GM19025 (cell line): ENCODE data around the gene VSTM4.

Source experiments
- ATAC-seq: cut with Tn5 transposase; IDR thresholded peaks from one replicate; pipeline ENCODE4 v1.9.1; 2021; ENCODE audit warnings: mild to moderate bottlenecking, low read depth, moderate library complexity; ENCODE audit not compliant: unreplicated experiment

Gene VSTM4

GRCh38 chr10:49012603-49013002 is 102.7 kb downstream of the VSTM4 start:
- no peak for ATAC-seq

DNA sequence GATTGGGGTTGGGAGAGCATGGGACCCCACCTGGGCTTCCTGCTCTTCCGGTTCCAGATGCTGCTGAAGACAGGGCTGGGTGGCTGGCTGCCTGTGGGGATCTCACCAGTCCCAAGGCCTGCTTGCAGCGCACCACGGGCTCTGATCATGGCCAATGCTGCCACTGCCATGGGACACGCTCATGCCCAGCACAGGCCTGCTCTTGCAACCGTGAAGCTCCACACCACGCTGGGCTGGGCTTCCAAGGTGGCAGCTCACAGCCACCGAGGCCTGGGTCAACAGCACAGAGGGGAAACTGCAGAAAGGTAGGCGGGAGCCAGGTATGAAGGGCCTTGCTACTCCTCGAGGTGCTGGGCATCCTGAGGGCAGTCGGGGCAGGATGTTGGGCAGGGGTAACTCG is 103.6 kb downstream of the VSTM4 start:
- ATAC-seq, result no peak

- ATAC-seq, result no peak
These were observed 104.5 kb downstream of the VSTM4 start for GRCh38 chr10:49010865-49011264.

DNA sequence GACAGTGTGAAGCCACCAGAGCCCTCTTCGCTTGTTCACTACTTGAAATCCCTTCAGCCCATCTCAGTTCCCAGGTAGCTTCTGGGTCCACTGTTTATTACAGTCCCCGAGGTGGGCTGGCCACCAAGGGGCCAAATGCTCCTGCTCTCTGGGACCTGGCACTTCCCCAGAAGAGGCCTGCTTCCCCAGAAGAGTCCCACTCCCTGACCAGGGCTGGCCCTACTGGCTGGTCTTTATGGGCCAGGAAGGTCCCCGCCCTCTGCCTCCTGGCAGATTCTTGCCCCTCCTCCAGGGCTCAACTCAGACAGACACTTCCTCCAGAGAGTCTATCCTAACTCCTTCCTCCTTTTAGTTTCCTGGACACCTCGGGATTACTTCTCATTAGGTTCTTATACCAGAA is 105.0 kb downstream of the VSTM4 start:
- ATAC-seq, result no peak

GRCh38 chr10:49009199-49009979 is 105.9 kb downstream of the VSTM4 start:
- ATAC-seq, result no peak

GRCh38 chr10:49008505-49009198 is 106.7 kb downstream of the VSTM4 start:
- ATAC-seq, result no peak

- no peak for ATAC-seq
These were observed 107.2 kb downstream of the VSTM4 start for GRCh38 chr10:49008091-49008490.

DNA sequence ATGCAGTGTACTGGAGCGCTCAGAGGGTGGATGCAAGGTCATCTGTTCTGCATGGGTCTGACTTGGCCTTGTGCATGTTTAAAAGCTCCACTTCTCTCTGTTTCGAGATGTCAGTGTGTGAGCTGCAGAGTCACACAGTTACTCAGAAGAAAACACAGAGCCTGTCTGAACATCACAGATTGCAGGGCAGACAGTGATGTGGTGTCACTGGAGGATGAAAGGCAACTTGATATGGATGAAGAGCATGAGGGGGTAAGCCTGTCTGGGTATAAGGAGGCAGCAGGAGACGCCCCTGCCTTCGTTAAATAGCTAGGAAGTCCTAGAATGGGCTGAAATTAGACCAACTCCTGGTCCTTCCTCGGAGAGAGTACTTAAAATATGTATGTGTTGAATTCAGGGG is 108.2 kb downstream of the VSTM4 start:
- no peak for ATAC-seq

DNA sequence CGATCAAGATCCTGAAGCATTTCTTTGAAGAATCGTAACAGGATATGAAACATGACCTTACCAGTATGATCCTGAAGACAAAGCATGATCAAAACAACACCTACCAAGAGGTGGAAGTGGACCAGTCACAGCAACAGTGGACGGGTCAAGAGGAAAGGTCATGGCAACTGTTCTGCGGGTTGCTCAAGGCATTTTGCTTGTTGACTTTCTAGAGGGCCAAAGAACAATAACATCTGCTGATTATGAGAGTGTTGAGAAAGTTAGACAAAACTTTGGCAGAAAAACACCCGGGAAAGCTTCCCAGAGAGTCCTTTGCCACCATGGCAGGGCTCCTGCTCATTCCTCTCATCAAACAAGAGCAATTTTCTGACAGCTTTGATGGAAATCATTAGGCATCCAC is 110.1 kb downstream of the VSTM4 start:
- no peak for ATAC-seq

GRCh38 chr10:49001870-49002672 is 113.3 kb downstream of the VSTM4 start:
- ATAC-seq, result no peak

DNA sequence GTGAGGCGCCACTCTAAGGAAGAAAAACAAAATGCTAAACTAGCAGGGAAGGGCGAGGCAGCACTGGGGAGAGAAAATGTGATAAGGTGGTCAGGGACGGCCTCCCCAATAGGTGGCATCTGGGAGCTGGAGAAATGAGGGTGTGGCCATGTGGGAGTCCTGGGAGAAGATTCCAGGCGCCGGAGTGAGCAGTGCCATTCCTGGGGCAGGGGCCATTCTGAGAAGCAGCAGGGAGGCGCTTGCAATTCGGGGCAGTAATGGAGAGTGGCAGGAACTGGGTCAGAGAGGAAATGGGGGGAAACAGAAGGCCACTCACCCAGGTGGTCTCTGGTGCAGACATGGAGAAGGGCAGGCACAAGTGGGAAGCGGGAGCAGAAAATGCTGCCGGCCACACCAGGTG is 113.9 kb downstream of the VSTM4 start:
- no peak for ATAC-seq

DNA sequence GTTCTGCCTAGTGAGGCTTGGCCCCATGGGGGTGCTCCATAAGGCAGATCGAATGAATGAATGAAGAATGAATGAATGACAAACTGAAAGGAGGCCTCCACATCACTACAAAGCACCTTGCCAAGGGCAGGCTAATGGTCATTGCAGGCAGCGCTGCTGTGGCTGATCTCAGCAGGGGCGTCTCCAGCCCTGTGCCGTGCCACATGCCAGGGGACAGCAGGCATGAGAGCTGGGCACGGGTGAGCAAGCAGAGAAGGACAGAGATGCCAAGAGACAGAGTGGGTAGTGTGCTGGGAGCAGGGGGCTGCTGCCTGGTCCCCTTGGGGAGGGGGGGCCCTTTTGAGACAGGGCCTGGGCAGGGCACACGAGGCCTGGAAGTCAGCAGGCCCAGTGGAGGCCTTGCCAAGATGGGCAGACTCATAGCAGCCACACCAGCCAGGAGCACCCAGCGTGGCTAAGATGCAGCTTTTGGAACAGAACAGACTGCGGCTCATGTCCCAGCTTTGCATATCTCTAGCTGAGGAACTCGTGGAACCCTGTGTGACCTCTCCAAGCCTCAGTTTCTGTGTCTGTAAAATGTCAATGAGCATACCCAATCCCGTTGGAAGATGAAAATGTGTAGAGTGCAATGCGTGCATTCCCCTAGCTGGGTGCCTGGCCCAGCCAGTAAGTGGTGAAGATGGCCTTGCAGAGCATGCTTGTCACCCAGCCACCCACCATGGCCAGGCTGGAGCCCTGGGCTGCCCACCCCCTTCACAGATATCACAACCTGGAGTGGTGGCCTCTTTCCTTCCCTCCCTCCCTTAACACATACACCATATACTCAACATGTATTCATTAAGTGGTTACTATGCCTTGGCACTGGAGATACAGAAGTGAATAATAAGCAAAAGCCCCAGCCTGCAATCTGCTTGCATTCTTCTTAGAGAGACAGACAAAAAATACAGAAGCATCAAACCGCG is 114.6 kb downstream of the VSTM4 start:
- no peak for ATAC-seq

DNA sequence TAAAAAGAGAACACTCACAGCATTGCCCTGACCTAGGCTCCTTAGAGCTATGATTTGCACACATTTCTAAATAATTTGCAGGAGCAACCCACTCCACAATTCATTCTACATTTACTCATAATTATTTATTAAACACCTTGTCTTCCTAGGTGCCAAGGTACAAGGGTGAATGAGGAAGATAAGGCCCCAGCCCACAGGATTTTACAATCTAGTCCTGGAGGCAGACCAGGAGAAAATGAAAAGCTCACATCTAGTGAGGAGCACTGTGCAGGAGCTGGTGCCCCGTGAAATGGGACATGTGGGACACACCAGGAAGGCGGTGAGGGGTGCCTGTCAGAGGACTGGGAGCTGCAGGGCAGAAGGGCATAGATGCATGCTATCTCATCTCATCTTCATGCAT is 116.0 kb downstream of the VSTM4 start:
- no peak for ATAC-seq

- no peak for ATAC-seq
These were observed 119.0 kb downstream of the VSTM4 start for GRCh38 chr10:48996329-48996728.

- ATAC-seq, result no peak
These were observed 121.7 kb downstream of the VSTM4 start for GRCh38 chr10:48993627-48994026.

- no peak for ATAC-seq
These were observed 125.1 kb downstream of the VSTM4 start for GRCh38 chr10:48990226-48990625.

DNA sequence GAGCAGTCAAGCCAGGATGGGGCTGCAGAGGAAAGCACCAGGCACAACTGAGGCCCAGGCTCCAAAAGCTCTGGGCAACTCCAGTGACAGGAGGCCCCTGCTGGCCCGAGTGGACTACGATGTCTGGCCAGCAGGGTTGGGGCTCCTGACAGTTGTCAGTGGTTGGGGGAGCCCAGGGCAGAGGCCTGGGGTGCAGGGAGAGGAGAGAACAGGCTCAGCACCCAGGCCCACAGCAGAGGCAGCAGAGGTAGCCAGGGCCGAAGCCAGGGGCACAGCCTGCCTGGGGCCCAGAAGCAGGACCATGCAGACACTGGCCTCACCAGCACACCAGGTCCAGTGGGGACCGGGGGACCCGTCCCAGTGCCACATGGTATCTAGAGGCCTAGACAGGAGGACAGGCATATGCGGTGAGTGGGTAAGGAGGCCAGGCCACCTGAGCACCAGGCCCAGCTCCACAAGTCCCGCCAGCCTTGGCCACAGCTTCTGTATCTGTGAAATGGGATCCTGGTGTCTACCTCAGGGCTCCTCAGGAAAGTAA is 129.6 kb downstream of the VSTM4 start:
- no peak for ATAC-seq

GRCh38 chr10:48983648-48984351 is 131.5 kb downstream of the VSTM4 start:
- ATAC-seq, result no peak

DNA sequence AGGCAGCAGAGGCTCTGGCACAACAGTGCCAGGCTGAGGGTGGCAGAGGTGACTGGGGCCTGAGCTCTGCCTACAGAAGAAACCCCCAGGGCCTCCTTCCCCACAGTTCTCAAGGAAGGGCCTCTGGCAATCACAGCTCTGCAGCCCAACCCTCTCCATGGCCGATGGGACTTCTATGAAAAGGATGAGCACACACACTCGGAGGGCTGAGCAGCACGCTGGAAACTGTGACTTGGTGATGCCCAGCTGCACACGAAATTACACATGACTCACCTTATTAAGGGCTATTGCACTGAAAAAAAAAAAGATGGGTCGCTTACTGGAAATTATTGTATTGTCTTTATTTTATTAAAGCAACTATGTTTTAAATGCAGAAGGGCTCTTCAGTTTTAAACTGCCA is 132.7 kb downstream of the VSTM4 start:
- ATAC-seq, result no peak
